GM23338 (cell line): ENCODE results near the gene ZBTB39. TPM values are rescaled to one million over a fixed set of nuclear protein-coding genes. Genes with fewer than 3 reads are reported as not detected.
A peak's percentile ranks its signal among the peaks of the same experiment; 100 is the strongest.

Experiments
- ATAC-seq: fragments of 200-7000 bp; cut with Tn5 transposase; 3 replicates; pipeline ENCODE4 v1.9.1; 2020
- DNase-seq: peaks from one replicate; pipeline ENCODE4 v3.0.0-alpha.2; 2015; ENCODE audit warnings: low spot score
- H2AFZ ChIP-seq: fragments of 200-600 bp; sonication (generic); 2 replicates; pipeline ENCODE4 v1.8.0; 2016; ENCODE audit warnings: antibody characterized with exemption, mild to moderate bottlenecking, moderate library complexity
- H3F3A ChIP-seq: fragments of 200-600 bp; sonication (generic); replicated peaks from 2 replicates; pipeline ENCODE4 v1.8.0; 2017; ENCODE audit warnings: antibody characterized with exemption, mixed run types, low read depth
- H3K27ac ChIP-seq: fragments of 200-600 bp; sonication (generic); 2 replicates; pipeline ENCODE4 v1.6.1; 2016; ENCODE audit warnings: low read depth
- H3K27me3 ChIP-seq: fragments of 200-600 bp; sonication (generic); 2 replicates; pipeline ENCODE4 v1.8.0; 2016; ENCODE audit warnings: mild to moderate bottlenecking, mixed run types, moderate library complexity; ENCODE audit not compliant: insufficient read depth
- H3K36me3 ChIP-seq: fragments of 200-600 bp; sonication (generic); 2 replicates; pipeline ENCODE4 v1.8.0; 2016; ENCODE audit warnings: mild to moderate bottlenecking; ENCODE audit not compliant: insufficient read depth
- H3K4me1 ChIP-seq: fragments of 200-600 bp; sonication (generic); 2 replicates; pipeline ENCODE4 v1.8.0; 2016; ENCODE audit warnings: mild to moderate bottlenecking, moderate library complexity; ENCODE audit not compliant: insufficient read depth
- H3K4me2 ChIP-seq: fragments of 200-600 bp; sonication (generic); 2 replicates; pipeline ENCODE4 v1.7.1; 2017; ENCODE audit warnings: mixed run types
- H3K4me3 ChIP-seq: fragments of 200-600 bp; sonication (generic); 2 replicates; pipeline ENCODE4 v1.6.1; 2016; ENCODE audit warnings: mixed run types
- H3K79me2 ChIP-seq: fragments of 200-600 bp; sonication (generic); replicated peaks from 2 replicates; pipeline ENCODE4 v1.8.0; 2017; ENCODE audit warnings: mild to moderate bottlenecking; ENCODE audit not compliant: insufficient read depth
- H3K9me2 ChIP-seq: fragments of 200-600 bp; sonication (generic); 2 replicates; pipeline ENCODE4 v1.8.0; 2017; ENCODE audit not compliant: insufficient read depth
- H4K20me1 ChIP-seq: fragments of 200-600 bp; sonication (generic); replicated peaks from 2 replicates; pipeline ENCODE4 v1.8.0; 2017; ENCODE audit warnings: mild to moderate bottlenecking; ENCODE audit not compliant: insufficient read depth
- H3K27ac Mint-ChIP-seq: 2 replicates; pipeline ENCODE4 v1.8.0; 2020; ENCODE audit warnings: inconsistent platforms, mild to moderate bottlenecking, moderate library complexity, mixed read lengths
- H3K27me3 Mint-ChIP-seq: 3 replicates; pipeline ENCODE4 v1.8.0; 2022; ENCODE audit warnings: low read depth, mild to moderate bottlenecking, moderate library complexity, mixed read lengths, inconsistent platforms; ENCODE audit not compliant: insufficient read depth, poor library complexity
- H3K36me3 Mint-ChIP-seq: 3 replicates; pipeline ENCODE4 v1.8.0; 2021; ENCODE audit warnings: low read depth, mild to moderate bottlenecking, inconsistent platforms, moderate library complexity, mixed read lengths
- H3K4me1 Mint-ChIP-seq: 3 replicates; pipeline ENCODE4 v1.8.0; 2020; ENCODE audit warnings: mild to moderate bottlenecking, inconsistent platforms, mixed read lengths
- H3K4me3 Mint-ChIP-seq: 3 replicates; pipeline ENCODE4 v1.8.0; 2021; ENCODE audit warnings: moderate library complexity, mild to moderate bottlenecking, inconsistent platforms, mixed read lengths
- H3K9me3 Mint-ChIP-seq: 3 replicates; pipeline ENCODE4 v1.8.0; 2020; ENCODE audit warnings: moderate library complexity, mild to moderate bottlenecking, inconsistent platforms, mixed read lengths
- CREB1 ChIP-seq: fragments of 250-450 bp; sonication (Bioruptor Pico); IDR thresholded peaks from 2 replicates; pipeline ENCODE4 v1.5.0; 2020; ENCODE audit warnings: low read depth, mild to moderate bottlenecking, moderate library complexity
- CTCF ChIP-seq, 2 experiments: fragments of 200-600 bp in 1 of 2; sonication (generic) in 1 of 2; conservative IDR thresholded peaks; 2 replicates each; pipeline versions ENCODE4 v1.5.1 to v1.6.1; 2016 to 2017; ENCODE audit warnings: antibody characterized with exemption in 2 of 2, low read depth in 2 of 2, mild to moderate bottlenecking in 2 of 2, moderate library complexity in 1 of 2
- ETS1 ChIP-seq: IDR thresholded peaks from 2 replicates; pipeline ENCODE4 v1.6.1; 2016; ENCODE audit warnings: antibody characterized with exemption
- POLR2AphosphoS5 ChIP-seq: IDR thresholded peaks from 2 replicates; pipeline ENCODE4 v1.6.1; 2016; ENCODE audit warnings: antibody characterized with exemption, low read depth
- STAT1 ChIP-seq: IDR thresholded peaks from one replicate; pipeline ENCODE4 v1.6.1; 2016; ENCODE audit warnings: antibody characterized with exemption; ENCODE audit not compliant: unreplicated experiment
- ZNF114 ChIP-seq: fragments of 250-450 bp; sonication (Bioruptor Pico); IDR thresholded peaks from 2 replicates; pipeline ENCODE4 v1.5.0; 2020; ENCODE audit warnings: mild to moderate bottlenecking, moderate library complexity
- ZNF331 ChIP-seq: fragments of 250-450 bp; sonication (Bioruptor Pico); IDR thresholded peaks from 2 replicates; pipeline ENCODE4 v1.5.0; 2020; ENCODE audit warnings: low read depth, mild to moderate bottlenecking, moderate library complexity
- ZNF462 ChIP-seq: fragments of 250-450 bp; sonication (Bioruptor Pico); IDR thresholded peaks from 2 replicates; pipeline ENCODE4 v1.5.0; 2020; ENCODE audit warnings: mild to moderate bottlenecking, moderate library complexity
- polyA plus RNA-seq: library from polyadenylated mRNA; unstranded; fragments of >200 nt; fragmentation: Nextera tagmentation; extraction: Ambion mirVana; gene quantifications from 2 replicates; pipeline ENCODE4 v1.2.1, GENCODE V29; 2016
- total RNA-seq: library from RNA; depleted of rRNA; stranded (reverse); fragments of >200 nt; shearing (Covaris generic); gene quantifications from 2 replicates; pipeline ENCODE4 v1.2.3, GENCODE V29; 2014

The ZBTB39 gene
- total and polyA plus RNA-seq, 2 experiments from 2014 or later, result 6.6 to 26.7 TPM

GRCh38 chr12:57003395-57003794 is 3.0 kb downstream of the ZBTB39 start:
- ATAC-seq (no peak), DNase-seq (no peak)
- Mint-ChIP-seq H3K36me3 (peaks cover 59% of the 10 kb centered on the region), H3K9me3 (no peaks in the 10 kb centered on the region), H3K4me1 (peaks cover 22% of the 10 kb centered on the region), H3K27me3 (peaks cover 6% of the 10 kb centered on the region), H3K27ac (no peak overlapping the region), H3K4me3 (no peak overlapping the region)
- Histone ChIP-seq H3K27ac (no peak overlapping the region), H4K20me1 (peaks cover 18% of the 10 kb centered on the region), H3K4me2 (no peak overlapping the region), H3K36me3 (peaks cover 26% of the 10 kb centered on the region), H3F3A (peaks cover 7% of the 10 kb centered on the region; the same call in 1 of the 2 replicates), H2AFZ (no peak overlapping the region), H3K79me2 (peaks cover 60% of the 10 kb centered on the region), H3K4me1 (peaks cover 8% of the 10 kb centered on the region), H3K9me2 (no peaks in the 10 kb centered on the region), H3K4me3 (no peak overlapping the region), H3K27me3 (no peaks in the 10 kb centered on the region)
- no peak for TF ChIP-seq ZNF114
- TF ChIP-seq POLR2AphosphoS5, result no peak
- TF ChIP-seq ZNF462, result no peak
- no peak for TF ChIP-seq ETS1

- Mint-ChIP-seq H3K4me1 (peaks cover 14% of the 10 kb centered on the region), H3K4me3 (no peak overlapping the region), H3K27ac (peak overlapping the region; percentile 45; the same call in 1 of the 2 replicates), H3K9me3 (no peaks in the 10 kb centered on the region), H3K36me3 (peaks cover 60% of the 10 kb centered on the region), H3K27me3 (peaks cover 8% of the 10 kb centered on the region)
- H3K27ac ChIP-seq, result no peak overlapping the region
- ATAC-seq, result peak; percentile 78
- peaks cover 18% of the 10 kb centered on the region for H4K20me1 ChIP-seq
- peak; percentile 91 for DNase-seq
- H3K4me1 ChIP-seq, result peaks cover 5% of the 10 kb centered on the region
- H3K9me2 ChIP-seq, result no peaks in the 10 kb centered on the region
- H3F3A ChIP-seq, result no peaks in the 10 kb centered on the region
- peak; percentile 85 to 97 for TF ChIP-seq CTCF (conservative IDR thresholded peaks at IDR 0.05; ENCODE audit: low read depth in 2 of 2)
- TF ChIP-seq CREB1 (CRISPR knock-in tag), result no peak
- no peak for TF ChIP-seq ZNF331 (CRISPR knock-in tag)
- TF ChIP-seq STAT1, result no peak
- TF ChIP-seq ETS1, result no peak
- TF ChIP-seq ZNF114, result no peak
- H3K36me3 ChIP-seq, result peaks cover 26% of the 10 kb centered on the region
- peaks cover 60% of the 10 kb centered on the region for H3K79me2 ChIP-seq
- no peak overlapping the region for H3K4me3 ChIP-seq
- no peak overlapping the region for H2AFZ ChIP-seq
- no peaks in the 10 kb centered on the region for H3K27me3 ChIP-seq
- no peak overlapping the region for H3K4me2 ChIP-seq
Measured at GRCh38 chr12:57001448-57001906, 4.9 kb downstream of the ZBTB39 start.
